Caki2 (cell line): ENCODE data around the gene RASSF5. TPM values are rescaled to one million over a fixed set of nuclear protein-coding genes. Genes with fewer than 3 reads are reported as not detected.
"Not testable (repeated sequence)": the region's sequence is repeated elsewhere in the genome, so short reads cannot be mapped to it uniquely, and the experiment has no call there.

Source experiments
- DNase-seq: peaks from one replicate; pipeline ENCODE4 v3.0.0-alpha.2; 2015; ENCODE audit warnings: low read depth
- in situ Hi-C: cut with HindIII; loops from 2 replicates; pipeline ENCODE4 v1.10.0; 2016; ENCODE audit warnings: low sequenced_read_pairs, low pct_unique_long_range_greater_than_20kb, mixed read lengths
- total RNA-seq: library from RNA; depleted of rRNA; stranded (reverse); fragments of >200 nt; shearing (Covaris generic); gene quantifications from 2 replicates; pipeline ENCODE4 v1.2.3, GENCODE V29; 2014; ENCODE audit warnings: low replicate concordance

The RASSF5 gene
- total RNA-seq, 1 experiment from 2014 or later = 0.47 TPM

- DNase-seq = no peak
- in situ Hi-C loops = no loop called here
Observed at GRCh38 chr1:206575165-206575893, 68.0 kb downstream of the RASSF5 start.

GRCh38 chr1:206575894-206576737 lies 68.8 kb downstream of the RASSF5 start:
- in situ Hi-C loops = no loop called here

GRCh38 chr1:206577626-206578025 lies 70.3 kb downstream of the RASSF5 start:
- DNase-seq = no peak
- in situ Hi-C loops = no loop called here

More at GRCh38 chr1:206575894-206576737, 68.8 kb downstream of the RASSF5 start:
- DNase-seq = no peak

- no peak for DNase-seq
- in situ Hi-C loops = no loop called here
Observed at GRCh38 chr1:206578068-206578977, 71.0 kb downstream of the RASSF5 start.

- no peak for DNase-seq
- in situ Hi-C loops = no loop called here
Observed at GRCh38 chr1:206578978-206579374, 71.6 kb downstream of the RASSF5 start.

GRCh38 chr1:206579747-206580437 lies 72.6 kb downstream of the RASSF5 start:
- in situ Hi-C loops = no loop called here
- DNase-seq = no peak

- in situ Hi-C loops = no loop called here
- no peak for DNase-seq
Observed at GRCh38 chr1:206580438-206581113, 73.2 kb downstream of the RASSF5 start.

- in situ Hi-C loops, DNase-seq: not testable (repeated sequence)
Observed at GRCh38 chr1:206581114-206581497, 73.8 kb downstream of the RASSF5 start.

GRCh38 chr1:206581571-206581981 lies 74.2 kb downstream of the RASSF5 start:
- DNase-seq = no peak
- in situ Hi-C loops = no loop called here

- DNase-seq = no peak
- in situ Hi-C loops = no loop called here
Observed at GRCh38 chr1:206582537-206582936, 75.2 kb downstream of the RASSF5 start.

GRCh38 chr1:206582971-206583706 lies 75.8 kb downstream of the RASSF5 start:
- in situ Hi-C loops = no loop called here
- no peak for DNase-seq

GRCh38 chr1:206583707-206584648 lies 76.6 kb downstream of the RASSF5 start:
- in situ Hi-C loops = no loop called here
- DNase-seq = peak; percentile 52

- no peak for DNase-seq
- in situ Hi-C loops = no loop called here
Observed at GRCh38 chr1:206584683-206585082, 77.4 kb downstream of the RASSF5 start.

GRCh38 chr1:206586501-206587445 lies 79.4 kb downstream of the RASSF5 start:
- DNase-seq = no peak
- in situ Hi-C loops = no loop called here

GRCh38 chr1:206587904-206588303 lies 80.6 kb downstream of the RASSF5 start:
- DNase-seq = no peak
- in situ Hi-C loops = no loop called here
